ENCODE data around the gene RBM44.

RBM44 gene

DNA sequence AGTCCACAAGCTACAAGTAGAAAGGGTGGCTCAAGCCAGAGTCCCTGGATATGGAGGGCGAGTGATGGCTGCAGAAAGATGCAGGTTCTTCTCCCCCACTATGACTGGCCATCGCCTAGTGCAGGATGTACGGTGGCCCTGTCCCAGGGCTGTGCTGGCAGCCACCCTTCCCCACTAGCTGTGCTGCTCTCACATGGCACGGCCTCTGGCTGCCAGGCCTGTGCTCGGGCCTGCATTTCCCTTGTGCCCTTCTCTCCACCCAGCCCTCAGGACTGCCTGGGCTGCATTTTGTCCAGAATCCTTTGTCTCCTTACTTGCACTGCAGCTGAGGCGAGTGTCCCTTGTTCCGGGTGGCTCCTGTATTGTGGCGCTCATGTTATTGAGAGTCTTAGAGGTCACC, 59.2 kb downstream of the RBM44 start:
- no peak for TF ChIP-seq POLR2A (IDR thresholded peaks at IDR 0.05; ENCODE audit: low read depth, low read length)
- DNase-seq (ENCODE audit: insufficient read length, low spot score) (no peak), FAIRE-seq (no peak)

DNA sequence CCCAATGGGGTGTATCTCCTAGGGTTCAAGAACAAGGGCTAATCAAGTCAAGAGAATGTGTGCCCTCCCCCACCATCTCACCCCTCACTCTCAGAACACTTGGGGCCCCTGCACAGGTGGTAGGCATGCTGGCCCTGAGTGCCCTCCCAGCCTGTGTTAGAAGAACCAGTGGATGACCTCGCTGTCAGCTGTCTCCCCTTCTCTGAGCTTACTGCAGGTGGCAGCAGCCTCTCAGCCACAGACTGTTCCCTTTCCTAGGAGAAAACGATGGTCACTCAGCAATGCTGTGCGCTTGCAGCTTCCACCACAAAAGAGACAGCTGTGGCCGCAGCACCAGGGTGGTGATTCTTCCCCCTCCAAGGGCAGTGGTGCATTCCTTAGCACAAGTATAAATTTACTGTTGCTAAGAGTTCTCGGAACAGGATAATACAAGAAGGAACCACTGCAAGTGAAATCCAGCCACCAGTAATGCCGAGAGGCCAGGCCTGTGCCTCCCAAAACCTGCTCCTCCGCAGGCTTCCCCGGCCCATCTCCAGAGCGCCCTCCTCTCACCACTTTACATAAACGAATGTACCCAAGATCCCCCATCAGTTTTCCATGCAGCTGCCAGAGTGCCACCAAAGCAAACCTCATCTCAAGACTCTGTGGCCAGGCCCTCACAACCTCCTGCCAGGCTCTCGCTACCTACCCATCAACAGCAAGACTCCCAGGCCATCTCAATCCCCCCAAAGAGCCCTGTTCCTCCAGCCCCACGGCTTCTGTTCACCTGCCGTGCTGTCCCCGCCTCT, 59.9 kb downstream of the RBM44 start:
- TF ChIP-seq POLR2A (IDR thresholded peaks at IDR 0.05; ENCODE audit: low read depth, low read length), result no peak
- peak; percentile 88 for DNase-seq (ENCODE audit: insufficient read length, low spot score)

DNA sequence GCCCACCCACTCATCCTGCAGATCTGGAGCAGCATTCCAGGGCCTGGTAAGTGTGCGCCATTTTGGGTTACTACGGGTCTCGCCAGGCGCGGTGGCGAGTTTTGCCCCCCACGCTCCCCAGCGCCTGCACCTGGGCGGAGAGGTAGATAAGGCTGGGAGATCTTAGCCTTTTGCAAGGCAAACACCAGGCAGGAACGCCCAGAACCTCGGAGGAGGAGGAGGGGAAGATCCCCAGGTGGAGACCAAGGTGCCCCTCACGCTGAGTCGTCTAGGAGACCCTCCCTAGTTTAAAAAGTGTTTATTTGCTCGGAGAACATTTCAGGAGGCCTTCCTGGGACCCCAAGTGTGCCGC, 60.5 kb downstream of the RBM44 start:
- no peak for DNase-seq (ENCODE audit: insufficient read length, low spot score)
- no peak for FAIRE-seq
- no peak for TF ChIP-seq POLR2A (IDR thresholded peaks at IDR 0.05; ENCODE audit: low read depth, low read length)

More for the DNA sequence above, 59.9 kb downstream of the RBM44 start:
- peak; percentile 69 for FAIRE-seq

DNA sequence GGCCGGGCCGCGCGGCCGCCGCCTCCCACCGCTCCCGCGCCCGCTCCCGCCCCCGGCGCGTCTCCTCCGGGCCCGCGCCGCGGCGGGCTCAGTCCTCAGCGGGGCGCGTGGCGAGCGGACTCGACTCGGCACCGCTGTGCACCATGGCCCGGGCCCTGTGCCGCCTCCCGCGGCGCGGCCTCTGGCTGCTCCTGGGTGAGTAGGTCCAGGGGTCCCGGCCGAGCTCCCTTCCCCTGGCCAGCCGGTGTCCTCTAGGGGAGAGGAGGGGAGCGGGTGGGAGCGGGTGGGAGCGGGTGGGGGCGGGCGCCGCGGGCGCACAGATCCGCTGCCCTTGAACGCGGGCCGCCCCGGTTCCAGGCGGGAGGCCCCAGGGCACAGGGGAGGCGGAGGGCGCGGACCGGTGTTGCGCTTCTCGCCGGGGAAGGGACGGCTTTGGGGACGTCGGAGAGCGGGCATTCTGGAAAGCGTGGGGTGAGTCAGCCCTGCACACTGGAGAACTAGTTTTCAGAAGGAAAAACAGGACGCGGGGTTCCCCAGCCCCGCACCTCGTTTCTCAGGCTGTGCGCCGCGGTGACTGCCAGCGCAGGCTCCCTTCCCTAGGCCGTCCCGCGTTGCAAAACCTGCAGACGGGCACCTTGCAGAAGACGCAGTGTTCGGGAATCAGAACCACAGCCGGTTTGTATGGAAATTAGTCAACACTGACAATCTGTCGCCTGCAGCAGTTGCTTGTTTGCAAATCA, 61.1 kb downstream of the RBM44 start, which contains the start of gene RAMP1:
Gene RAMP1, plus strand, starts transcription at position 91 of the 740 bp plus-strand sequence. Its CDS starts 53 bp downstream, at position 144.
- DNase-seq (ENCODE audit: insufficient read length, low spot score), result no peak
- no peak for FAIRE-seq
- TF ChIP-seq POLR2A (IDR thresholded peaks at IDR 0.05; ENCODE audit: low read depth, low read length), result peak; percentile 43; the same call in 1 of the 2 replicates

DNA sequence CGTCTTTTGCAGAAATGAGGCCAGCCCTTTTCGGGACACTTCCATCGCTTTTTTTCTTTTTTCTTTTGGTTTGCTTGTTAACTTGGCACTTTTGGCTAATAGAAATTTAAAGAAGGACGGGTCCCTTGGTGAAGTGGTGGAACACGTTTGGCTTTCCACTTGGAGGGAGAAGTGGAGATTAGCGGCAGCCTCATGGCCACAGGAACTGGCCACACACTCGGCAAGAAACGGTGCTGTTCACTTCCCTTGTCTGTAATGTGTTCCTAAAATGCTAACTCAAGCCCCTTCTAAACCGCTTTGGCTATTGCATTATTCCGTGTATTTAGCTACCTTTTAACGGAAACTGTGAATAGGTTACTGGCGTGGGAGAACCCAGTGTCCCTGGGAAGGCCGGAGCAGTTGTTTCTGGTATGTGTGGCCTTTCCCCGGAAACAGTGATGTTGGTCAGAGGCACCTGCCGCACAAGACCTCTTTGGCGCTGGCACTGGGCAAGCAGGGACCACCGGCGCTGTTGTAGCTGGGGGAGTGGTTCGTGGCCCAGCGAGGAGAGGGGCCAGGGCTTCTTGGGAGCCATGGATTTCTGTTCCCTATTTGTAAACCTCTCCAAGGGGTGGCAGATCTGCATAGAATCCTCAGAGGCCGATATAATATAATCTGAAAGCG, 61.8 kb downstream of the RBM44 start:
- TF ChIP-seq POLR2A (IDR thresholded peaks at IDR 0.05; ENCODE audit: low read depth, low read length), result no peak
- DNase-seq (ENCODE audit: insufficient read length, low spot score), result no peak
- no peak for FAIRE-seq

DNA sequence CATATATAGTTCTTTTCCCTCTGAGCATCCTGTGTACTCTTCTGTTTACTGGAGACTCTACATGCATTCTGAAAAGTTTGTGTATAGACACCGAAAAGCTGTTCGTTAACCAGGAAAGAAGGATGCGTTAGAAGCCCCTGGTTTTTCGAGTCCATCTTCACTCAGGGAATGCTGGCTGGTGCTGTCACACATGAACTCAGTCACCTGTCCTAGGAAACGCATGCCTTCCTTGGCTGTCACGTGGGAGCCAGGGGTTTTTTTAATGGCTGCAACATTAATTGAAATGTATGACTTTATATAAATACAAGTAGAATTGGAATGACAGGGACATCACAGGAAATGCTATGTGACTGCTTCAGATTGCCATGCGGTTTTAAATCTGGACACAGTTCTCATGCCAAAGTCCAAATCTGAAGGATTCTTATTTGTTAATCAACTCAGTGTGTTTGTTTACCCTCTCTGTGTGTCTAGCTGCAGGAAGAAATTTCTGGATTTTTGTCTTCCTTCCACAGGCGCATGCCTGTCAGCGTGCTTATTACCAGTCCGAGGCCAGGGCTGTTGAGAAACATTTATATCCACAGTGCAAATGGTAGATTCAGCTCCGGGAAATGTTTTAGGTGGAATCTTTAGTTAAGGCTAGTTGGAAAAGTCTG, 63.4 kb downstream of the RBM44 start:
- no peak for TF ChIP-seq POLR2A (IDR thresholded peaks at IDR 0.05; ENCODE audit: low read depth, low read length)
- FAIRE-seq, result no peak
- no peak for DNase-seq (ENCODE audit: insufficient read length, low spot score)

DNA sequence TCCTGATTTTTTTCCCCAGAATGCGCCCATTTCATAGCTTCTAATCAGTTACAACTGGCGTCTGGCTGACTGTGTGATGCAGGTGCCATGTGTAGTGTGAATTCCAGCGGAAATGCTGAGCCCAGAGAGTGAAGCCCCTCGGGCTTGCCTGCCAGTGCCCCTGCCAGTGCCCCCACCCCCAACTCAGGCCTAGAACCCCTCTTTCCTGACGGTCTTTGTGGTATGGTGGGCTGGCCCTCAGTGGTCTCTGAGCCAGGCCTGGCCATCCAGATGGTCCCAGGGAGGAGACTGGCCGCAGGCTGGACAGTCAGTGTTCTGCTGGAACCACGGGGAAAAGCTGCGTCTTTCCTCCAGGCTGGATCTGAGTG, 63.9 kb downstream of the RBM44 start:
- DNase-seq (ENCODE audit: insufficient read length, low spot score) (no peak), FAIRE-seq (no peak)
- no peak for TF ChIP-seq POLR2A (IDR thresholded peaks at IDR 0.05; ENCODE audit: low read depth, low read length)

DNA sequence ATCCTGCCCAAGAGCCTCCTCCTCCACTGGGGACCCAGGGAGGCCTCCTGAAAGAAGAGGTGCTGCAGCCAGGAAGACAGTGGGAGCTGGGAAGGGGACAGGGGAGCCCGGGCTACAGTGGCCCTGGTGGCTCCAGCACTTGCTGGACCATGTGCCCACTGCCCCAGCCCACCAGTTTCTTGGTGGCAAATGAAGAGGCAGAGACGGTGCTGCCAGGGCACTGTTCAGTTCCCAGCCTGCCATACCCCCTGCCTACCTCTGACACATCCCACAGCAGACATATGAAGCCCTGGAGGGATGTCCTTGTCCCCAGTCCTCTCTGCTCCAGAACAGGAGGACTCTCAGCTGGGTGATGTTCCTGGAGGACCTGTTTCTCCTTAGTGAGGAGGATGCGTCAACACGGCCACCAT, 64.5 kb downstream of the RBM44 start:
- no peak for FAIRE-seq
- no peak for TF ChIP-seq POLR2A (IDR thresholded peaks at IDR 0.05; ENCODE audit: low read depth, low read length)

DNA sequence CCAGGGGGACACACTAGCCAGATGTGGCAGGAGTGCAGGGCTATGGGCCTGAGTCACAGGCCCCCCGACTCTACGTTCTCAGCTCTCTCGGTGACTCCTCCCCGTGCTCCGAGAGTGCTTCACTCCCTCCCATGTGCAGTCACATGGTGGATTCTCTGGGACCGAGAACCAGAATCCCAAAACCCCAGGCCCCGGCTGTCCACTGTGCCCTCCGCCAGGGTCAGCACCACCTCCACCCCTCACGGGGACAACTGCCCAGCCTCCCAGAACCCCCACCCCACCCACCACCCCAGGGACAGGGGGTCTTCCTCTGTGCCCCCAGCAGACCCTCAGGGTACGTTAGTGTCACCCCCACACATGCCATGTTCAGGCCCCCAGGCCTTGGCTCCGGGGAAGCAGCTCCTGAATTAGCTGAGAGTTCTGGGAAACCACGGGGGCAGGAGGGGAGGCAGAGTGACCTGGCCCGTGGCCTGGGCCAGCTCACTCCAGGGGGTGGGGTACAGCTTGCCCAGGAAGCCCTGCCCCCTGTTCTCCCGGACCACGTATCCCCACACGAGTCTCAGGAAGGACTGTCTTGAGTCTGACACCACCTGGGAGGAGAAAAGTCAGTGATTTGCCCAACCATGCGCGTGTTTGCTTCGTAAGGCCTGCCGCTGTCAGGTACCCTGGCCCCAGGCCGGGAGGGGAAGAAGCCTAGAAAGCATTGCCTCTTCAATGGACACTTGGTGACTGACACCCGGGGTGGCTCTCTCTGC, 65.3 kb downstream of the RBM44 start:
- FAIRE-seq, result no peak
- no peak for TF ChIP-seq POLR2A (IDR thresholded peaks at IDR 0.05; ENCODE audit: low read depth, low read length)

More for the DNA sequence above, 64.5 kb downstream of the RBM44 start:
- DNase-seq (ENCODE audit: insufficient read length, low spot score), result no peak

DNA sequence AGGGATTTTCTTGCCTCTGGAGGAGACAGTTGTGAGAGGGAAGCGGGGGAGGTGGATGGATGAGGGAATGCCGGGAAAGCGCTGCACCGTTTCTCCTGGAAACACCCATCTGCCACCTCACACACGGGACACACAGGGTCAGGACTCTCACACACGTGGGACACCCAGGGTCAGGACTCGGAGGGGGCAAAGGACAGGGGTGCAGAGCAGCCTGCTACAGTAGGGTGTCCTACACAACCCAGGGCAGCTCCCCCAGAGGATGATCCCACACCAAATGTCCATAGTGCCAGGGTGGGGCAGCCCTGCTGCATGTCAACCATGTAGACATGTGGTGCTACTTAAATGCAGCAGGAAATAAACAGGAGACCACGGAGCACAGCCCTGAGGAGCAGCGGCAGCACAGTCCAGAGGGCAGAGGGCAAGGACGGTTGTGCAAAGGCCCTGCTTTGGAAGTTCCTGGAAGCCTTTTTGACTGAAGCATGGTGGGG, 65.9 kb downstream of the RBM44 start:
- TF ChIP-seq POLR2A (IDR thresholded peaks at IDR 0.05; ENCODE audit: low read depth, low read length), result no peak

More for the DNA sequence above, 65.3 kb downstream of the RBM44 start:
- DNase-seq (ENCODE audit: insufficient read length, low spot score), result no peak

DNA sequence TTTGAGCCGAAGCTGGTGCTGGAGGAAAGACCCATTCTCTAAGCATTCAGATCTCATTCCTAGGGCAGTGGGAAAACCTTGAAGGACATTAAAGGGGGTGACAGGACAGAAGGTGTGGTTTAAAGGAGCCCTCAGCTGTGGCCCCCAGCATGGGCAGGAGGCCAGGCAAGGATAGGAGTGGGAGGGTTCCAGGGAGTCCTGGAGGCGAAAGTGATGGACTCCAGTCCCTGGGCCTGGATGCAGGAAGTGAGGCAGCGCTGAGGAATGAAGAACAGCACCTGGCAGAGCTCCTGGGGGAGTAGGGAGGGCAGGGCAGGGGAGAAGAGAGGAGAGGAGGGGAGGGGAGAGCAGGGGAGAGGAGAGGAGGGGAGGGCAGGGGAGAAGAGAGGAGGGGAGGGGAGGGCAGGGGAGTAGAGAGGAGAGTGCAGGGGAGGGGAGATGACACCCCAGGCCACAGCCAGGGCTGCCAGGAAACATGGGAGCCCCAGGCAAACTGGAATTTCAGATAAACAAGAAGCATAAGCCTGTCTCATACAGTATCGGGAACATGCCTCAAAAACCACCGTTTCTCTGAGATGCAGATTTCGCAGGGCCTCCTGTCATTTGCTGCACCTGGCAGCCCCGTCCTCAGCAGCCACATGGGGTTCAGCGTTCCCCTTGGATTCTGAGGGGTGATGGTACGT, 66.5 kb downstream of the RBM44 start:
- peak; percentile 89 for DNase-seq (ENCODE audit: insufficient read length, low spot score)
- FAIRE-seq, result peak; percentile 41
- TF ChIP-seq POLR2A (IDR thresholded peaks at IDR 0.05; ENCODE audit: low read depth, low read length), result no peak

More for the DNA sequence above, 65.9 kb downstream of the RBM44 start:
- FAIRE-seq, result no peak
- no peak for DNase-seq (ENCODE audit: insufficient read length, low spot score)

DNA sequence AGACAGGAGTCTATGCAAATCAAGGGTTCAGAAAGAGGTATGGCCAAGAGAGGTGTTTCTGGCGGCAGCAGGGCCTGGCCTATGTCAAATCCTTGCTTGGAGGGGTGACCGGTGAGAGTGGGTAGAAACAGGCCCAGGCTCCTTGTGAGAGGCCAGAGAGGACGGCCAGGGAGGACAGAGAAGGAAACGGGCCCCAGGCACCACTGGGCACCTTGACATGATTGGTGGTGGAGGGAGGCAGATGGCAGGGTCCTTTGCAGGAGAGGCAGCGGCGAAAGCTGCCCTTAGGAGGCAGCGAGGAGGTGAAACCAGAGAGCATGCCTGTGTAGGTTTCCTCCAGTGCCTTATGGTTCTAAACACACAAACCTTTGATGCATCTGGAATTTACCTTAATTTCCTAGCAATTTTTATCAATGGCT, 67.1 kb downstream of the RBM44 start:
- no peak for TF ChIP-seq POLR2A (IDR thresholded peaks at IDR 0.05; ENCODE audit: low read depth, low read length)
- no peak for FAIRE-seq
- DNase-seq (ENCODE audit: insufficient read length, low spot score), result peak; percentile 30
